ENCODE data around the gene ANKRD37. TPM values are rescaled to one million over a fixed set of nuclear protein-coding genes. Genes with fewer than 3 reads are reported as not detected.

Gene ANKRD37
- 4.2 TPM for polyA plus RNA-seq (2013)

GRCh38 chr4:185396724-185397385 is at the start of gene ANKRD37:
ANKRD37 (plus strand) TSS chr4:185396841; CDS start chr4:185396924, 83 bp downstream.
- no peaks in the 10 kb centered on the region for H3K9me3 ChIP-seq (ENCODE audit: control extremely low read depth in 1 of 5, control insufficient read depth in 4 of 5, insufficient read depth in 2 of 5, low read depth in 1 of 5, low read length in 4 of 5)
- POLR2A ChIA-PET = no interaction called here
- H3K27ac ChIP-seq (ENCODE audit: insufficient read depth in 1 of 2, low read depth in 1 of 2, low read length in 2 of 2, poor library complexity in 1 of 2, severe bottlenecking in 2 of 2) = peak within 1 kb of the TSS; percentile 46 to 83
- peak within 1 kb of the TSS; percentile 62 to 99 (median 86) for H3K4me3 ChIP-seq (ENCODE audit: control insufficient read depth in 1 of 7, extremely low read depth in 1 of 7, insufficient read depth in 4 of 7, low read depth in 2 of 7, low read length in 6 of 7)
- peak in 1 of 3 donors; percentile 5 for DNase-seq
- no peaks in the 10 kb centered on the region for H3K27me3 ChIP-seq (replicated peaks in 2 of 5; ENCODE audit: control insufficient read depth in 4 of 5, insufficient read depth in 5 of 5, low read length in 4 of 5)
- WGBS (ENCODE audit: insufficient coverage) = 20% methylated on average over 36 of the region's 38 CpGs
- peaks cover 0 to 12% (median 4%) of the 10 kb centered on the region in 4 experiments for H3K36me3 ChIP-seq (ENCODE audit: control insufficient read depth in 4 of 4, insufficient read depth in 4 of 4, low read length in 3 of 4)
- H3K4me1 ChIP-seq (ENCODE audit: control extremely low read depth in 1 of 4, control insufficient read depth in 4 of 4, insufficient read depth in 4 of 4, low read length in 3 of 4) = peaks cover 9 to 24% (median 19%) of the 10 kb centered on the region in 4 experiments
- CTCF ChIA-PET = no interaction called here

GRCh38 chr4:185346975-185347601 is 49.6 kb upstream of the ANKRD37 start:
- WGBS (ENCODE audit: insufficient coverage) = 99% methylated on average over 5 of the region's 14 CpGs

GRCh38 chr4:185351691-185352090 is 45.0 kb upstream of the ANKRD37 start:
- Histone ChIP-seq H3K4me3 (ENCODE audit: control insufficient read depth in 1 of 7, extremely low read depth in 1 of 7, insufficient read depth in 4 of 7, low read depth in 2 of 7, low read length in 6 of 7) (no peak overlapping the region), H3K27ac (ENCODE audit: insufficient read depth in 1 of 2, low read depth in 1 of 2, low read length in 2 of 2, poor library complexity in 1 of 2, severe bottlenecking in 2 of 2) (no peak overlapping the region), H3K27me3 (replicated peaks in 2 of 5; ENCODE audit: control insufficient read depth in 4 of 5, insufficient read depth in 5 of 5, low read length in 4 of 5) (no peaks in the 10 kb centered on the region), H3K4me1 (ENCODE audit: control extremely low read depth in 1 of 4, control insufficient read depth in 4 of 4, insufficient read depth in 4 of 4, low read length in 3 of 4) (no peaks in the 10 kb centered on the region), H3K36me3 (ENCODE audit: control insufficient read depth in 4 of 4, insufficient read depth in 4 of 4, low read length in 3 of 4) (no peaks in the 10 kb centered on the region), H3K9me3 (ENCODE audit: control extremely low read depth in 1 of 5, control insufficient read depth in 4 of 5, insufficient read depth in 2 of 5, low read depth in 1 of 5, low read length in 4 of 5) (no peaks in the 10 kb centered on the region)
- ChIA-PET POLR2A (no interaction called here), CTCF (no interaction called here)
- 98% methylated on average over 13 of the region's 13 CpGs for WGBS (ENCODE audit: insufficient coverage)
- no peak for DNase-seq

More at GRCh38 chr4:185346975-185347601, 49.6 kb upstream of the ANKRD37 start:
- POLR2A ChIA-PET = no interaction called here
- no peak for DNase-seq
- Histone ChIP-seq H3K4me1 (ENCODE audit: control extremely low read depth in 1 of 4, control insufficient read depth in 4 of 4, insufficient read depth in 4 of 4, low read length in 3 of 4) (peaks cover 0 to 11% (median 2%) of the 10 kb centered on the region in 4 experiments), H3K27me3 (replicated peaks in 2 of 5; ENCODE audit: control insufficient read depth in 4 of 5, insufficient read depth in 5 of 5, low read length in 4 of 5) (no peaks in the 10 kb centered on the region), H3K36me3 (ENCODE audit: control insufficient read depth in 4 of 4, insufficient read depth in 4 of 4, low read length in 3 of 4) (no peaks in the 10 kb centered on the region), H3K27ac (ENCODE audit: insufficient read depth in 1 of 2, low read depth in 1 of 2, low read length in 2 of 2, poor library complexity in 1 of 2, severe bottlenecking in 2 of 2) (no peak overlapping the region), H3K9me3 (ENCODE audit: control extremely low read depth in 1 of 5, control insufficient read depth in 4 of 5, insufficient read depth in 2 of 5, low read depth in 1 of 5, low read length in 4 of 5) (no peaks in the 10 kb centered on the region), H3K4me3 (ENCODE audit: control insufficient read depth in 1 of 7, extremely low read depth in 1 of 7, insufficient read depth in 4 of 7, low read depth in 2 of 7, low read length in 6 of 7) (no peak overlapping the region)
- CTCF ChIA-PET = no interaction called here

GRCh38 chr4:185352202-185352601 is 44.4 kb upstream of the ANKRD37 start:
- Histone ChIP-seq H3K4me3 (ENCODE audit: control insufficient read depth in 1 of 7, extremely low read depth in 1 of 7, insufficient read depth in 4 of 7, low read depth in 2 of 7, low read length in 6 of 7) (no peak overlapping the region), H3K27me3 (replicated peaks in 2 of 5; ENCODE audit: control insufficient read depth in 4 of 5, insufficient read depth in 5 of 5, low read length in 4 of 5) (no peaks in the 10 kb centered on the region), H3K4me1 (ENCODE audit: control extremely low read depth in 1 of 4, control insufficient read depth in 4 of 4, insufficient read depth in 4 of 4, low read length in 3 of 4) (no peaks in the 10 kb centered on the region), H3K9me3 (ENCODE audit: control extremely low read depth in 1 of 5, control insufficient read depth in 4 of 5, insufficient read depth in 2 of 5, low read depth in 1 of 5, low read length in 4 of 5) (no peaks in the 10 kb centered on the region), H3K27ac (ENCODE audit: insufficient read depth in 1 of 2, low read depth in 1 of 2, low read length in 2 of 2, poor library complexity in 1 of 2, severe bottlenecking in 2 of 2) (no peak overlapping the region), H3K36me3 (ENCODE audit: control insufficient read depth in 4 of 4, insufficient read depth in 4 of 4, low read length in 3 of 4) (no peaks in the 10 kb centered on the region)
- POLR2A ChIA-PET = no interaction called here
- WGBS (ENCODE audit: insufficient coverage) = 91% methylated on average over 7 of the region's 7 CpGs
- no peak for DNase-seq
- CTCF ChIA-PET = no interaction called here

GRCh38 chr4:185352741-185353140 is 43.9 kb upstream of the ANKRD37 start:
- WGBS (ENCODE audit: insufficient coverage) = 100% methylated on average over 1 of the region's 2 CpGs

GRCh38 chr4:185357211-185357610 is 39.4 kb upstream of the ANKRD37 start:
- no peaks in the 10 kb centered on the region for H3K27me3 ChIP-seq (replicated peaks in 2 of 5; ENCODE audit: control insufficient read depth in 4 of 5, insufficient read depth in 5 of 5, low read length in 4 of 5)
- 96% methylated on average over 3 of the region's 5 CpGs for WGBS (ENCODE audit: insufficient coverage)
- H3K36me3 ChIP-seq (ENCODE audit: control insufficient read depth in 4 of 4, insufficient read depth in 4 of 4, low read length in 3 of 4) = no peaks in the 10 kb centered on the region
- H3K4me1 ChIP-seq (ENCODE audit: control extremely low read depth in 1 of 4, control insufficient read depth in 4 of 4, insufficient read depth in 4 of 4, low read length in 3 of 4) = no peaks in the 10 kb centered on the region
- no peaks in the 10 kb centered on the region for H3K9me3 ChIP-seq (ENCODE audit: control extremely low read depth in 1 of 5, control insufficient read depth in 4 of 5, insufficient read depth in 2 of 5, low read depth in 1 of 5, low read length in 4 of 5)
- DNase-seq = no peak
- no peak overlapping the region for H3K4me3 ChIP-seq (ENCODE audit: control insufficient read depth in 1 of 7, extremely low read depth in 1 of 7, insufficient read depth in 4 of 7, low read depth in 2 of 7, low read length in 6 of 7)
- POLR2A ChIA-PET = interaction anchor here (0.6 kb wide), 1 partner anchor 197 kb away, joined by 3 read pairs; no protein-coding TSS in a partner anchor
- no peak overlapping the region for H3K27ac ChIP-seq (ENCODE audit: insufficient read depth in 1 of 2, low read depth in 1 of 2, low read length in 2 of 2, poor library complexity in 1 of 2, severe bottlenecking in 2 of 2)
- CTCF ChIA-PET = no interaction called here

More at GRCh38 chr4:185352741-185353140, 43.9 kb upstream of the ANKRD37 start:
- H3K4me1 ChIP-seq (ENCODE audit: control extremely low read depth in 1 of 4, control insufficient read depth in 4 of 4, insufficient read depth in 4 of 4, low read length in 3 of 4) = no peaks in the 10 kb centered on the region
- H3K36me3 ChIP-seq (ENCODE audit: control insufficient read depth in 4 of 4, insufficient read depth in 4 of 4, low read length in 3 of 4) = no peaks in the 10 kb centered on the region
- H3K9me3 ChIP-seq (ENCODE audit: control extremely low read depth in 1 of 5, control insufficient read depth in 4 of 5, insufficient read depth in 2 of 5, low read depth in 1 of 5, low read length in 4 of 5) = no peaks in the 10 kb centered on the region
- no peak overlapping the region for H3K4me3 ChIP-seq (ENCODE audit: control insufficient read depth in 1 of 7, extremely low read depth in 1 of 7, insufficient read depth in 4 of 7, low read depth in 2 of 7, low read length in 6 of 7)
- ChIA-PET POLR2A (no interaction called here), CTCF (no interaction called here)
- no peak for DNase-seq
- H3K27ac ChIP-seq (ENCODE audit: insufficient read depth in 1 of 2, low read depth in 1 of 2, low read length in 2 of 2, poor library complexity in 1 of 2, severe bottlenecking in 2 of 2) = no peak overlapping the region
- H3K27me3 ChIP-seq (replicated peaks in 2 of 5; ENCODE audit: control insufficient read depth in 4 of 5, insufficient read depth in 5 of 5, low read length in 4 of 5) = no peaks in the 10 kb centered on the region

- Histone ChIP-seq H3K4me3 (ENCODE audit: control insufficient read depth in 1 of 7, extremely low read depth in 1 of 7, insufficient read depth in 4 of 7, low read depth in 2 of 7, low read length in 6 of 7) (no peak overlapping the region), H3K27me3 (replicated peaks in 2 of 5; ENCODE audit: control insufficient read depth in 4 of 5, insufficient read depth in 5 of 5, low read length in 4 of 5) (no peaks in the 10 kb centered on the region), H3K9me3 (ENCODE audit: control extremely low read depth in 1 of 5, control insufficient read depth in 4 of 5, insufficient read depth in 2 of 5, low read depth in 1 of 5, low read length in 4 of 5) (no peaks in the 10 kb centered on the region), H3K36me3 (ENCODE audit: control insufficient read depth in 4 of 4, insufficient read depth in 4 of 4, low read length in 3 of 4) (no peaks in the 10 kb centered on the region), H3K4me1 (ENCODE audit: control extremely low read depth in 1 of 4, control insufficient read depth in 4 of 4, insufficient read depth in 4 of 4, low read length in 3 of 4) (no peaks in the 10 kb centered on the region), H3K27ac (ENCODE audit: insufficient read depth in 1 of 2, low read depth in 1 of 2, low read length in 2 of 2, poor library complexity in 1 of 2, severe bottlenecking in 2 of 2) (no peak overlapping the region)
- WGBS (ENCODE audit: insufficient coverage) = 87% methylated on average over 4 of the region's 7 CpGs
- CTCF ChIA-PET = interaction anchor here (0.6 kb wide), 1 partner anchor 1269 kb away, joined by 3 read pairs; no protein-coding TSS in a partner anchor
- POLR2A ChIA-PET = interaction anchor here (0.6 kb wide), 1 partner anchor 196 kb away, joined by 3 read pairs; no protein-coding TSS in a partner anchor
- DNase-seq = peak in 1 of 3 donors; percentile 17
These were observed 38.8 kb upstream of the ANKRD37 start for GRCh38 chr4:185357733-185358440.

All from common myeloid progenitor, CD34-positive (primary cell).